ENCODE measurements around the gene GPR157. TPM values are rescaled to one million over a fixed set of nuclear protein-coding genes. Genes with fewer than 3 reads are reported as not detected.

Gene GPR157
- total and polyA plus RNA-seq, 2 donors (not counting 1 experiment from before 2014, with no cell fraction given): 2.0 to 21.2 TPM

DNA sequence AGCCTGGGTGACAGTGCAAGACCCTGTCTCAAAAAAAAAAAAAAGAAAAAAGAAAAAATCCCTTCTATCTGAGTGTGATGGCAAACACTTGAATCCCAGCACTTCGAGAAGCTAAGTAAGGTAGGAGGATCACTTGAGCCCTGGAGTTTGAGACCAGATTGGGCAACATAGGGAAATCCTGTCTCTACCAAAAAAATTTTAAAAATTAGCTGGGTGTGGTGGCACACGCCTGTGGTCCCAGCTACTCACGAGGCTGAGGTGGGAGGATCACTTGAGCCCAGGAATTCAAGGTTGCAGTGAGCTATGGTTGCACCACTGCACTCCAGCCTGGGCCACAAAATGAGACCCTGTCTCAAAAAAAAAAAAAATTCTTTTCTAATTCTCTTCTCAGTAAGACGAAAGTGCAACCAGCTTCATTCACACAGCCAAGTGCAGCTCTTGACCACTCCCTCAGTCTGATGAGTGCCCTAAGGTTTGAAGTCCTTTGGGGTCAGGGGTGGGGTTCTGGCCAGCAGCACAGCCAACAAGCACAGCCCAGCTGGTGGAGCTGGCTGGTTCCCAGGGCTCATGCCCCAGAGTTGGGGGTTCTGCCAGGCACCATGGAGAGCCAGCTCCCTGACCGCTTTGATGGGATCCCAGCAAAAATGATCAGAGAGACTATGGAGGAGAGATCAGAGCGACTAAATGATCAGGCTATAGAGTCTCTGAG, 67.5 kb downstream of the GPR157 start:
- H3K4me1 ChIP-seq (ENCODE audit: control insufficient read depth in 2 of 2, insufficient read depth in 2 of 2, low read length in 2 of 2): peaks cover 12 to 15% of the 10 kb centered on the region in 2 donors
- H3K9ac ChIP-seq (ENCODE audit: low read length): no peak overlapping the region
- H3K27ac ChIP-seq (ENCODE audit: low read length in 2 of 2): no peak overlapping the region
- no peaks in the 10 kb centered on the region for H3K27me3 Mint-ChIP-seq
- H2AFZ ChIP-seq (ENCODE audit: insufficient read depth, low read depth, low read length, poor library complexity, severe bottlenecking): no peak overlapping the region
- intact Hi-C loops (cut with micrococcal nuclease): no loop called here
- no peak for DNase-seq
- ChIA-PET CTCF (interaction anchor here (0.7 to 1.9 kb wide), 4 partner anchors 14 to 95 kb away, joined by 3 to 9 read pairs (median 5); no protein-coding TSS in a partner anchor), POLR2A (interaction anchor here (0.7 kb wide), 1 partner anchor 14 kb away, joined by 4 read pairs; no protein-coding TSS in a partner anchor)
- no peak for ATAC-seq (ENCODE audit: low read depth)
- H3K9me3 ChIP-seq (ENCODE audit: control extremely low read depth in 1 of 3, control insufficient read depth in 2 of 3, insufficient read depth in 1 of 3, low read length in 2 of 3): no peaks in the 10 kb centered on the region
- no peaks in the 10 kb centered on the region for H3K36me3 ChIP-seq (replicated peaks in 1 of 2; ENCODE audit: control extremely low read depth in 1 of 2, control insufficient read depth in 1 of 2, extremely low read depth in 1 of 2, insufficient read depth in 2 of 2, low read length in 1 of 2)
- peaks cover 36% of the 10 kb centered on the region for H3K4me1 Mint-ChIP-seq
- H4K20me1 ChIP-seq (ENCODE audit: control insufficient read depth, insufficient read depth, low read length, poor library complexity, severe bottlenecking): no peaks in the 10 kb centered on the region
- no peak overlapping the region for H3K4me3 Mint-ChIP-seq
- no peak overlapping the region for H3K4me2 ChIP-seq (replicated peaks; ENCODE audit: low read depth, low read length, poor library complexity, severe bottlenecking)
- WGBS (ENCODE audit: insufficient coverage): 100% methylated on average over 1 of the region's 6 CpGs
- no peak overlapping the region for H3K27ac Mint-ChIP-seq
- no peaks in the 10 kb centered on the region for H3K9me3 Mint-ChIP-seq (ENCODE audit: insufficient read depth)
- no peaks in the 10 kb centered on the region for H3K27me3 ChIP-seq (replicated peaks in 1 of 4; ENCODE audit: control extremely low read depth in 1 of 4, control insufficient read depth in 3 of 4, insufficient read depth in 4 of 4, low read length in 3 of 4)
- peaks cover 29% of the 10 kb centered on the region for H3K79me2 ChIP-seq (ENCODE audit: control insufficient read depth, insufficient read depth, low read length)
- TF ChIP-seq, protein P1, sequence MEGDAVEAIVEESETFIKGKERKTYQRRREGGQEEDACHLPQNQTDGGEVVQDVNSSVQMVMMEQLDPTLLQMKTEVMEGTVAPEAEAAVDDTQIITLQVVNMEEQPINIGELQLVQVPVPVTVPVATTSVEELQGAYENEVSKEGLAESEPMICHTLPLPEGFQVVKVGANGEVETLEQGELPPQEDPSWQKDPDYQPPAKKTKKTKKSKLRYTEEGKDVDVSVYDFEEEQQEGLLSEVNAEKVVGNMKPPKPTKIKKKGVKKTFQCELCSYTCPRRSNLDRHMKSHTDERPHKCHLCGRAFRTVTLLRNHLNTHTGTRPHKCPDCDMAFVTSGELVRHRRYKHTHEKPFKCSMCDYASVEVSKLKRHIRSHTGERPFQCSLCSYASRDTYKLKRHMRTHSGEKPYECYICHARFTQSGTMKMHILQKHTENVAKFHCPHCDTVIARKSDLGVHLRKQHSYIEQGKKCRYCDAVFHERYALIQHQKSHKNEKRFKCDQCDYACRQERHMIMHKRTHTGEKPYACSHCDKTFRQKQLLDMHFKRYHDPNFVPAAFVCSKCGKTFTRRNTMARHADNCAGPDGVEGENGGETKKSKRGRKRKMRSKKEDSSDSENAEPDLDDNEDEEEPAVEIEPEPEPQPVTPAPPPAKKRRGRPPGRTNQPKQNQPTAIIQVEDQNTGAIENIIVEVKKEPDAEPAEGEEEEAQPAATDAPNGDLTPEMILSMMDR (IDR thresholded peaks at IDR 0.05): no peak
- TF ChIP-seq EZH2 (IDR thresholded peaks at IDR 0.05; ENCODE audit: borderline replicate concordance, insufficient read depth, low read depth, low read length, poor library complexity, severe bottlenecking): no peak
- no peak overlapping the region for H3K4me3 ChIP-seq (ENCODE audit: control extremely low read depth in 1 of 5, extremely low read depth in 1 of 5, insufficient read depth in 1 of 5, low read depth in 2 of 5, low read length in 4 of 5)

All from B cell (primary cell).